Vagina (tissue), 2 donors: ENCODE data around the gene GLP2R.
A peak's percentile ranks its signal among the peaks of the same experiment; 100 is the strongest.

ENCODE experiments used
- POLR2AphosphoS5 ChIP-seq, 2 donors: sonication (generic); formaldehyde crosslinking; IDR thresholded peaks; one replicate each; pipeline ENCODE4 v1.9.0; 2017; ENCODE audit warnings: antibody characterized with exemption in 2 of 2, mild to moderate bottlenecking in 2 of 2, low read depth in 1 of 2; ENCODE audit not compliant: insufficient read depth in 1 of 2
- TF ChIP-seq, protein P1 (sequence below), 3 experiments: fragments of 450-650 bp in 2 of 3; fragments of 200-600 bp in 1 of 3; sonication (generic) in 1 of 3; IDR thresholded peaks; one replicate each; pipeline ENCODE4 v1.5.1; 2017 to 2019; ENCODE audit warnings: antibody characterized with exemption in 3 of 3, mild to moderate bottlenecking in 2 of 3, moderate library complexity in 2 of 3

GRCh38 chr17:9890124-9890523 is 64.4 kb downstream of the GLP2R start:
- TF ChIP-seq, protein P1, sequence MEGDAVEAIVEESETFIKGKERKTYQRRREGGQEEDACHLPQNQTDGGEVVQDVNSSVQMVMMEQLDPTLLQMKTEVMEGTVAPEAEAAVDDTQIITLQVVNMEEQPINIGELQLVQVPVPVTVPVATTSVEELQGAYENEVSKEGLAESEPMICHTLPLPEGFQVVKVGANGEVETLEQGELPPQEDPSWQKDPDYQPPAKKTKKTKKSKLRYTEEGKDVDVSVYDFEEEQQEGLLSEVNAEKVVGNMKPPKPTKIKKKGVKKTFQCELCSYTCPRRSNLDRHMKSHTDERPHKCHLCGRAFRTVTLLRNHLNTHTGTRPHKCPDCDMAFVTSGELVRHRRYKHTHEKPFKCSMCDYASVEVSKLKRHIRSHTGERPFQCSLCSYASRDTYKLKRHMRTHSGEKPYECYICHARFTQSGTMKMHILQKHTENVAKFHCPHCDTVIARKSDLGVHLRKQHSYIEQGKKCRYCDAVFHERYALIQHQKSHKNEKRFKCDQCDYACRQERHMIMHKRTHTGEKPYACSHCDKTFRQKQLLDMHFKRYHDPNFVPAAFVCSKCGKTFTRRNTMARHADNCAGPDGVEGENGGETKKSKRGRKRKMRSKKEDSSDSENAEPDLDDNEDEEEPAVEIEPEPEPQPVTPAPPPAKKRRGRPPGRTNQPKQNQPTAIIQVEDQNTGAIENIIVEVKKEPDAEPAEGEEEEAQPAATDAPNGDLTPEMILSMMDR (IDR thresholded peaks at IDR 0.05) = peak in 1 of 3 experiments; percentile 7
- no peak for TF ChIP-seq POLR2AphosphoS5 (IDR thresholded peaks at IDR 0.05; ENCODE audit: insufficient read depth in 1 of 2, low read depth in 1 of 2)
